Measurements from ENCODE around the gene BCR.

The BCR gene

GRCh38 chr22:23274891-23275694 lies 94.8 kb downstream of the BCR start:
- no peak overlapping the region for H3K27ac ChIP-seq (ENCODE audit: low read depth, low read length)
- TF ChIP-seq, protein P1, sequence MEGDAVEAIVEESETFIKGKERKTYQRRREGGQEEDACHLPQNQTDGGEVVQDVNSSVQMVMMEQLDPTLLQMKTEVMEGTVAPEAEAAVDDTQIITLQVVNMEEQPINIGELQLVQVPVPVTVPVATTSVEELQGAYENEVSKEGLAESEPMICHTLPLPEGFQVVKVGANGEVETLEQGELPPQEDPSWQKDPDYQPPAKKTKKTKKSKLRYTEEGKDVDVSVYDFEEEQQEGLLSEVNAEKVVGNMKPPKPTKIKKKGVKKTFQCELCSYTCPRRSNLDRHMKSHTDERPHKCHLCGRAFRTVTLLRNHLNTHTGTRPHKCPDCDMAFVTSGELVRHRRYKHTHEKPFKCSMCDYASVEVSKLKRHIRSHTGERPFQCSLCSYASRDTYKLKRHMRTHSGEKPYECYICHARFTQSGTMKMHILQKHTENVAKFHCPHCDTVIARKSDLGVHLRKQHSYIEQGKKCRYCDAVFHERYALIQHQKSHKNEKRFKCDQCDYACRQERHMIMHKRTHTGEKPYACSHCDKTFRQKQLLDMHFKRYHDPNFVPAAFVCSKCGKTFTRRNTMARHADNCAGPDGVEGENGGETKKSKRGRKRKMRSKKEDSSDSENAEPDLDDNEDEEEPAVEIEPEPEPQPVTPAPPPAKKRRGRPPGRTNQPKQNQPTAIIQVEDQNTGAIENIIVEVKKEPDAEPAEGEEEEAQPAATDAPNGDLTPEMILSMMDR (IDR thresholded peaks at IDR 0.05; ENCODE audit: low read depth, low read length, poor library complexity, severe bottlenecking), result no peak
- TF ChIP-seq EZH2phosphoT487 (IDR thresholded peaks at IDR 0.05; ENCODE audit: borderline replicate concordance, low read length), result no peak

GRCh38 chr22:23275751-23276150 lies 95.4 kb downstream of the BCR start:
- H3K79me2 ChIP-seq (ENCODE audit: control insufficient read depth, low read length), result no peaks in the 10 kb centered on the region
- TF ChIP-seq, protein P1 (IDR thresholded peaks at IDR 0.05; ENCODE audit: low read depth, low read length, poor library complexity, severe bottlenecking), result no peak
- TF ChIP-seq EZH2phosphoT487 (IDR thresholded peaks at IDR 0.05; ENCODE audit: borderline replicate concordance, low read length), result no peak
- no peaks in the 10 kb centered on the region for H3K9me3 ChIP-seq (ENCODE audit: control insufficient read depth, insufficient read depth, low read length)
- H3K27ac ChIP-seq (ENCODE audit: low read depth, low read length), result no peak overlapping the region
- H3K4me3 ChIP-seq (ENCODE audit: low read length), result no peak overlapping the region
- peaks cover 59% of the 10 kb centered on the region for H3K36me3 ChIP-seq (ENCODE audit: control insufficient read depth, low read length)
- no peak overlapping the region for H3K4me2 ChIP-seq (ENCODE audit: low read length)
- H3K4me1 ChIP-seq (ENCODE audit: control insufficient read depth, low read length), result peaks cover 5% of the 10 kb centered on the region
- H4K20me1 ChIP-seq (ENCODE audit: control insufficient read depth, insufficient read depth, low read depth, low read length), result no peaks in the 10 kb centered on the region
- H3K27me3 ChIP-seq (ENCODE audit: control insufficient read depth, low read length), result no peaks in the 10 kb centered on the region
- H3K9me2 ChIP-seq (replicated peaks; ENCODE audit: control insufficient read depth, low read length), result no peaks in the 10 kb centered on the region
- no peaks in the 10 kb centered on the region for H3F3A ChIP-seq (ENCODE audit: control insufficient read depth, insufficient read depth)

More at GRCh38 chr22:23274891-23275694, 94.8 kb downstream of the BCR start:
- no peak overlapping the region for H3K4me3 ChIP-seq (ENCODE audit: low read length)
- H4K20me1 ChIP-seq (ENCODE audit: control insufficient read depth, insufficient read depth, low read depth, low read length), result no peaks in the 10 kb centered on the region
- H3F3A ChIP-seq (ENCODE audit: control insufficient read depth, insufficient read depth), result no peaks in the 10 kb centered on the region
- peaks cover 59% of the 10 kb centered on the region for H3K36me3 ChIP-seq (ENCODE audit: control insufficient read depth, low read length)
- H3K4me1 ChIP-seq (ENCODE audit: control insufficient read depth, low read length), result peaks cover 4% of the 10 kb centered on the region
- no peaks in the 10 kb centered on the region for H3K9me3 ChIP-seq (ENCODE audit: control insufficient read depth, insufficient read depth, low read length)
- H3K9me2 ChIP-seq (replicated peaks; ENCODE audit: control insufficient read depth, low read length), result no peaks in the 10 kb centered on the region
- H3K27me3 ChIP-seq (ENCODE audit: control insufficient read depth, low read length), result no peaks in the 10 kb centered on the region
- H3K79me2 ChIP-seq (ENCODE audit: control insufficient read depth, low read length), result no peaks in the 10 kb centered on the region
- H3K4me2 ChIP-seq (ENCODE audit: low read length), result no peak overlapping the region

GRCh38 chr22:23276656-23277582 lies 96.6 kb downstream of the BCR start:
- Histone ChIP-seq H3K79me2 (ENCODE audit: control insufficient read depth, low read length) (no peaks in the 10 kb centered on the region), H3K9me3 (ENCODE audit: control insufficient read depth, insufficient read depth, low read length) (no peaks in the 10 kb centered on the region), H3K4me3 (ENCODE audit: low read length) (no peak overlapping the region), H3K27me3 (ENCODE audit: control insufficient read depth, low read length) (no peaks in the 10 kb centered on the region), H3K4me1 (ENCODE audit: control insufficient read depth, low read length) (peaks cover 17% of the 10 kb centered on the region), H3K4me2 (ENCODE audit: low read length) (no peak overlapping the region), H3F3A (ENCODE audit: control insufficient read depth, insufficient read depth) (no peaks in the 10 kb centered on the region), H4K20me1 (ENCODE audit: control insufficient read depth, insufficient read depth, low read depth, low read length) (no peaks in the 10 kb centered on the region), H3K27ac (ENCODE audit: low read depth, low read length) (no peak overlapping the region), H3K36me3 (ENCODE audit: control insufficient read depth, low read length) (peaks cover 58% of the 10 kb centered on the region), H3K9me2 (replicated peaks; ENCODE audit: control insufficient read depth, low read length) (no peaks in the 10 kb centered on the region)
- TF ChIP-seq, protein P1 (IDR thresholded peaks at IDR 0.05; ENCODE audit: low read depth, low read length, poor library complexity, severe bottlenecking), result no peak
- TF ChIP-seq EZH2phosphoT487 (IDR thresholded peaks at IDR 0.05; ENCODE audit: borderline replicate concordance, low read length), result no peak

All from DOHH2 (cell line).